22Rv1 (cell line): Measurements from ENCODE around the gene NLK.
"Not testable (repeated sequence)": the region's sequence is repeated elsewhere in the genome, so short reads cannot be mapped to it uniquely, and the experiment has no call there.

ENCODE experiments used
- H3K27ac ChIP-seq: fragments of 450-650 bp; 2 replicates; pipeline ENCODE4 v1.5.1; 2017
- CTCF ChIP-seq: fragments of 450-650 bp; IDR thresholded peaks from 2 replicates; pipeline ENCODE4 v1.5.1; 2017; ENCODE audit warnings: mild to moderate bottlenecking
- ZFX ChIP-seq: fragments of 450-650 bp; IDR thresholded peaks from 2 replicates; pipeline ENCODE4 v1.6.1; 2017; ENCODE audit warnings: antibody characterized with exemption, borderline replicate concordance

The NLK gene

DNA sequence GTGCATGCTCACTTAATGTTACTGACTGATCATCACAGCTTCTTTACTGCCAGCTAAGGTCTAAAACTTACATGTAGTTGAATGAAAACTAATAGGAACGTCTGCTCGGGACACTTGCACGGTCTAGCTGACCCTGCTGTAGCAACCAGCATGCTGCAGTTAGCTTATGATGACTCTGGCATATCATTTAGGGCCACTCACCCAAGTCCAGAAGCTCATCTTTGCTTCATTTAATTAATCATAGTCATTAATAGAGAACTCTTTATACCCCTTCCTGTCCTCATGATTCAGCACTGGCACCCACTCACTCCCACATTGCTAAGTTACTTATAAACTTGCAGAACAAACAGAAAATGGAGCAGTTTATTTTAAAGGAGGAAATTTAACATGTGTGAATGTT, 136.3 kb downstream of the NLK start:
- no peak for TF ChIP-seq CTCF
- no peak for TF ChIP-seq ZFX
- no peak overlapping the region for H3K27ac ChIP-seq

DNA sequence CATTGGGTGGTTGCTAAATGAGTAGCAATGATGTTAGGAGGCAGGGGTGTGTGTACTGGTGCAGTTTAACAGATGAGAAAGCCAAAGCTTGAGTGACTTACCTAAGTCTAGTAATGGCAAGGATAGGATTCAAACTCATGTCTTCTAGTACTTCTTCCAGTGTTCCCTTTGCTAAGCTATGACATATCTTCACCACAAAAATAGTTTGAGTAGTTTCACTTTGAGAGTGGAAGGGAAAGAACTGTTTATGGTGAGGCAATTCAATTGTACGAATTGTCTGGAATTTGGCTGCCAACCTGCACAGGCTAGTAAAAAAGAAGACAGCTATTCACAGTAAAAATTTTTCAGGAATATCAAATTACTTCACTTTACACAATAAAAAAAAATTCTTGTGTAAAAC, 138.0 kb downstream of the NLK start:
- no peak overlapping the region for H3K27ac ChIP-seq
- TF ChIP-seq ZFX (no peak), CTCF (no peak)

- no peak for TF ChIP-seq ZFX
- TF ChIP-seq CTCF = no peak
- H3K27ac ChIP-seq = no peak overlapping the region
Measured at GRCh38 chr17:28181568-28181967, 139.1 kb downstream of the NLK start.

- TF ChIP-seq ZFX (no peak), CTCF (no peak)
- H3K27ac ChIP-seq = no peak overlapping the region
Measured at GRCh38 chr17:28182559-28182958, 140.1 kb downstream of the NLK start.

GRCh38 chr17:28185658-28186057, 143.2 kb downstream of the NLK start:
- H3K27ac ChIP-seq = no peak overlapping the region
- no peak for TF ChIP-seq CTCF
- no peak for TF ChIP-seq ZFX

GRCh38 chr17:28186472-28186871, 144.0 kb downstream of the NLK start:
- not testable (repeated sequence) for H3K27ac ChIP-seq

DNA sequence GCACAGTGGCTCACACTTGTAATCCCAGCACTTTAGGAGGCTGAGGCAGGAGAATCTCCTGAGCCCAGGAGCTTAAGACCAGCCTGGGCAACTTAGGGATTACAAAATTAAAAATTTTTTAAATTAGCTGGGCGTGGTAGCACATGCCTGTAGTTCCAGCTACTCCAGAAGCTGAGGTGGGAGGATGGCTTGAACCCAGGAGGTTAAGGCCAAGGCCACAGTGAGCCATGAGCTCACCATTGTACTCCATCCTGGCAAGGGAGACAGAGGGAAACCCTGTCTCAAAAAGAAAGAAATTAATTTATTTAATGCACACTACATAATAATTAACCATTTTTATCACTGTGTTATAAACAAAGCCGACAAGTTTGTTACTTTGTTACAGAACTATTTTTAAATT, 145.5 kb downstream of the NLK start:
- no peak for TF ChIP-seq CTCF
- no peak for TF ChIP-seq ZFX
- no peak overlapping the region for H3K27ac ChIP-seq

DNA sequence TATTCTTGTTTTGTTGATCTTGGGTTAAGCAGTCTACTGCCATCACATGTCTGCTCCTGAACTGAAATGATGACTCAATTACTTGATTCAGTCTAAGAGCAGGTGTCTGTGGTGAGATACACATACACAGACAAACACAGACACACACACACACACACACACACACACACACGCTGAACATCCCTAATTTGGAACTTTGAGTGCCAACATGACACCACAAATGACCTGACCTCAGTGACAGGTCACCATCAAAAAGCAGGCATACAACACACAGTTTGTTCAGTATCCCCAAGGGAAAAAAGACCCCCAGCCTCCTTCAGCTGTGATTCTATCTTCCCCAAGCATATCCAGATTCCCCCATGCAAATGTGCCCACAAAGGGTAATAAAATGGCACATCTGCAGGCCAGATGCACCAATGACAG, 146.4 kb downstream of the NLK start:
- no peak for TF ChIP-seq CTCF
- no peak for TF ChIP-seq ZFX
- no peak overlapping the region for H3K27ac ChIP-seq
